HEK293 (cell line): ENCODE results near the gene OR1K1.

Experiments used
- CTCF ChIA-PET: fragments of 350-600 bp; formaldehyde crosslinking; extraction: SDS; loops from one replicate; lab custom pipeline; 2021; ENCODE audit warnings: antibody characterized with exemption; lab: Yijun Ruan, JAX
- POLR2A ChIA-PET: fragments of 300-600 bp; formaldehyde crosslinking; extraction: SDS; loops from one replicate; lab custom pipeline; 2020; ENCODE audit warnings: antibody characterized with exemption, inconsistent platforms; lab: Yijun Ruan, JAX
- H3K27ac ChIP-seq: fragments of 200-500 bp; sonication (Bioruptor generic); 2 replicates; pipeline ENCODE4 v1.5.1; 2014; ENCODE audit warnings: low read depth, low read length, control low read depth, inconsistent platforms; ENCODE audit errors: extremely low read depth
- H3K36me3 ChIP-seq, 2 experiments: fragments of 200-500 bp in 1 of 2; sonication (Bioruptor generic) in 1 of 2; 1 replicate in 1 of 2; 2 replicates in 1 of 2; pipeline ENCODE4 v1.5.1; 2014 to 2017; ENCODE audit warnings: inconsistent platforms in 2 of 2, low read length in 2 of 2; ENCODE audit not compliant: control insufficient read depth in 2 of 2, insufficient read depth in 1 of 2
- H3K4me1 ChIP-seq: fragments of 200-500 bp; sonication (Bioruptor generic); 2 replicates; pipeline ENCODE4 v1.5.1; 2014; ENCODE audit warnings: mild to moderate bottlenecking, low read length, inconsistent platforms; ENCODE audit not compliant: control insufficient read depth, insufficient read depth
- H3K4me3 ChIP-seq: 2 replicates; pipeline ENCODE4 v1.5.1; 2011; ENCODE audit warnings: low read depth, mild to moderate bottlenecking, control low read depth, low read length, moderate library complexity
- H3K9me3 ChIP-seq: fragments of 200-500 bp; sonication (Bioruptor generic); 2 replicates; pipeline ENCODE4 v1.5.1; 2014; ENCODE audit warnings: low read depth, low read length, inconsistent platforms; ENCODE audit not compliant: control insufficient read depth, insufficient read depth
- FEZF1 ChIP-seq: fragments of 450-650 bp; formaldehyde crosslinking; IDR thresholded peaks from 2 replicates; pipeline ENCODE4 v1.5.1; 2016; ENCODE audit warnings: missing biosample characterization, missing genetic modification characterization
- HOXC10 ChIP-seq: sonication (generic); formaldehyde crosslinking; IDR thresholded peaks from 2 replicates; pipeline ENCODE4 v1.8.1; 2023; ENCODE audit warnings: mild to moderate bottlenecking, missing genetic modification reagents
- KLF9 ChIP-seq: fragments of 450-650 bp; formaldehyde crosslinking; IDR thresholded peaks from 2 replicates; pipeline ENCODE4 v1.5.1; 2016; ENCODE audit warnings: missing biosample characterization, missing genetic modification characterization, low read depth
- TRIM28 ChIP-seq: IDR thresholded peaks from 2 replicates; pipeline ENCODE4 v1.6.1; 2011; ENCODE audit warnings: low read length, control low read depth, borderline replicate concordance
- WT1 ChIP-seq: fragments of 450-650 bp; formaldehyde crosslinking; IDR thresholded peaks from 2 replicates; pipeline ENCODE4 v1.5.1; 2016; ENCODE audit warnings: missing biosample characterization, missing genetic modification characterization
- YY2 ChIP-seq: fragments of 450-650 bp; formaldehyde crosslinking; IDR thresholded peaks from 2 replicates; pipeline ENCODE4 v1.5.1; 2016; ENCODE audit warnings: missing biosample characterization, missing genetic modification characterization
- ZIC2 ChIP-seq: fragments of 450-650 bp; formaldehyde crosslinking; IDR thresholded peaks from 2 replicates; pipeline ENCODE4 v1.5.1; 2016; ENCODE audit warnings: missing biosample characterization, missing genetic modification characterization
- ZNF132 ChIP-seq: fragments of 450-650 bp; formaldehyde crosslinking; IDR thresholded peaks from 2 replicates; pipeline ENCODE4 v1.5.1; 2017; ENCODE audit warnings: missing biosample characterization, missing genetic modification characterization, borderline replicate concordance
- ZNF138 ChIP-seq: fragments of 450-650 bp; formaldehyde crosslinking; IDR thresholded peaks from 2 replicates; pipeline ENCODE4 v1.5.1; 2016; ENCODE audit warnings: missing biosample characterization, missing genetic modification characterization, borderline replicate concordance
- ZNF155 ChIP-seq: fragments of 450-650 bp; formaldehyde crosslinking; IDR thresholded peaks from 2 replicates; pipeline ENCODE4 v1.5.1; 2016; ENCODE audit warnings: missing biosample characterization, missing genetic modification characterization
- ZNF175 ChIP-seq: fragments of 450-650 bp; formaldehyde crosslinking; IDR thresholded peaks from 2 replicates; pipeline ENCODE4 v1.5.1; 2016; ENCODE audit warnings: missing biosample characterization, missing genetic modification characterization
- ZNF248 ChIP-seq: fragments of 450-650 bp; formaldehyde crosslinking; IDR thresholded peaks from 2 replicates; pipeline ENCODE4 v1.5.1; 2017; ENCODE audit warnings: missing biosample characterization, missing genetic modification characterization
- ZNF266 ChIP-seq: fragments of 450-650 bp; formaldehyde crosslinking; IDR thresholded peaks from 2 replicates; pipeline ENCODE4 v1.5.1; 2016; ENCODE audit warnings: missing biosample characterization, missing genetic modification characterization, low read depth
- ZNF274 ChIP-seq, 2 experiments: fragments of 200-500 bp in 1 of 2; fragments of 450-650 bp in 1 of 2; sonication (Bioruptor generic) in 1 of 2; formaldehyde crosslinking in 1 of 2; IDR thresholded peaks; 2 replicates each; pipeline versions ENCODE4 v1.5.1 to v1.6.1; 2014 to 2016; ENCODE audit warnings: borderline replicate concordance in 1 of 2, inconsistent platforms in 1 of 2, low read length in 1 of 2, missing biosample characterization in 1 of 2, missing genetic modification characterization in 1 of 2
- ZNF292 ChIP-seq: fragments of 450-650 bp; formaldehyde crosslinking; IDR thresholded peaks from 2 replicates; pipeline ENCODE4 v1.5.1; 2016; ENCODE audit warnings: low read depth, missing biosample characterization, missing genetic modification characterization, borderline replicate concordance
- ZNF514 ChIP-seq: fragments of 450-650 bp; formaldehyde crosslinking; IDR thresholded peaks from 2 replicates; pipeline ENCODE4 v1.5.1; 2016; ENCODE audit warnings: missing biosample characterization, missing genetic modification characterization
- ZNF558 ChIP-seq: fragments of 450-650 bp; formaldehyde crosslinking; IDR thresholded peaks from 2 replicates; pipeline ENCODE4 v1.5.1; 2016; ENCODE audit warnings: missing biosample characterization, missing genetic modification characterization
- ZNF561 ChIP-seq: fragments of 450-650 bp; IDR thresholded peaks from 2 replicates; pipeline ENCODE4 v1.5.1; 2018; ENCODE audit warnings: missing biosample characterization, missing genetic modification characterization, borderline replicate concordance
- ZNF621 ChIP-seq: fragments of 450-650 bp; formaldehyde crosslinking; IDR thresholded peaks from 2 replicates; pipeline ENCODE4 v1.5.1; 2017; ENCODE audit warnings: missing biosample characterization, missing genetic modification characterization
- ZNF629 ChIP-seq: fragments of 450-650 bp; formaldehyde crosslinking; IDR thresholded peaks from 2 replicates; pipeline ENCODE4 v1.5.1; 2017; ENCODE audit warnings: missing biosample characterization, missing genetic modification characterization
- ZNF658 ChIP-seq: fragments of 450-650 bp; formaldehyde crosslinking; IDR thresholded peaks from 2 replicates; pipeline ENCODE4; 2016; ENCODE audit warnings: missing biosample characterization, missing genetic modification characterization
- ZNF664 ChIP-seq: fragments of 450-650 bp; formaldehyde crosslinking; IDR thresholded peaks from 2 replicates; pipeline ENCODE4 v1.5.1; 2016; ENCODE audit warnings: missing biosample characterization, missing genetic modification characterization
- ZNF707 ChIP-seq: fragments of 450-650 bp; formaldehyde crosslinking; IDR thresholded peaks from 2 replicates; pipeline ENCODE4 v1.5.1; 2016; ENCODE audit warnings: missing biosample characterization, missing genetic modification characterization
- TF ChIP-seq, protein P1 (sequence below): fragments of 450-650 bp; formaldehyde crosslinking; IDR thresholded peaks from 2 replicates; pipeline ENCODE4 v1.5.1; 2016; ENCODE audit warnings: missing biosample characterization, missing genetic modification characterization, low read depth
- TF ChIP-seq, protein P2 (sequence below): IDR thresholded peaks from 2 replicates; pipeline ENCODE4 v1.6.1; 2011; ENCODE audit warnings: mild to moderate bottlenecking, low read depth, low read length, borderline replicate concordance
- TF ChIP-seq, protein P3 (sequence below): fragments of 450-650 bp; formaldehyde crosslinking; IDR thresholded peaks from 2 replicates; pipeline ENCODE4 v1.5.1; 2017; ENCODE audit warnings: missing biosample characterization, missing genetic modification characterization
- TF ChIP-seq, protein P4 (sequence below): fragments of 450-650 bp; formaldehyde crosslinking; IDR thresholded peaks from 2 replicates; pipeline ENCODE4 v1.5.1; 2016; ENCODE audit warnings: missing biosample characterization, missing genetic modification characterization, borderline replicate concordance
- TF ChIP-seq, protein P5 (sequence below): fragments of 450-650 bp; formaldehyde crosslinking; IDR thresholded peaks from 2 replicates; pipeline ENCODE4 v1.5.1; 2017; ENCODE audit warnings: missing biosample characterization, missing genetic modification characterization

The OR1K1 gene

DNA sequence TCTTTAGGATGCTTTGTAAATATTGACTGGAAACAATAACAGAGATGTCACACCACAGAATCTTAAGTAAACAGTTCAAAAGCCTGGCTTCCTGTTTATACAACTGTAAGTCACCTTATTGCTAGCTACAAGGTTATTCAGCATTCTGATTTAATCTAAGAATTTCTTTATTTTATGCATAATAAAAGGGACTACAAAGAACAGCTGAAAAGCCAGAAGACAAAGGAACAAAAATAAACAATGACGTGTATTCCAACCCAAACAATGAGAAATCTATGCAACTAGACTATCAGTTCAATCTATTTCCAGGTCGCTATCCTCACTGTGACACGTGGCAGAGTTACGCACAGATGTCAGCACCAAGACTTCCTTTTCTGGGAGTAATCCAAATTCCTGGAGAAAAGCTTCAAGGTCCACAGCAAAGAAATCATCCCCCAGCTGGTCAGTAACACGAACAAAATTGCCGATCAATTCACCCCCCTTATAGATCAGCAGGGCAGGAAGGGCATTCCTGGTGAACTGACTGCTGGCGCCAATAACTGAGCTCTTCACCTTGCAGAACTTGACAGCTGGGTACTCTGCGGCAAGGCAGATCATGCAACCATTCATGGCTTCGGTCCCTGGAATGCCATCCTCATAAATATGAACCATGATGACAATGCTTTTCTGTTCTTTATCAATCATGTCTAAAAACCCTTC is 20.0 kb downstream of the OR1K1 start:
- no peak for TF ChIP-seq KLF9 (tag by site-specific recombination)
- TF ChIP-seq, protein P1, sequence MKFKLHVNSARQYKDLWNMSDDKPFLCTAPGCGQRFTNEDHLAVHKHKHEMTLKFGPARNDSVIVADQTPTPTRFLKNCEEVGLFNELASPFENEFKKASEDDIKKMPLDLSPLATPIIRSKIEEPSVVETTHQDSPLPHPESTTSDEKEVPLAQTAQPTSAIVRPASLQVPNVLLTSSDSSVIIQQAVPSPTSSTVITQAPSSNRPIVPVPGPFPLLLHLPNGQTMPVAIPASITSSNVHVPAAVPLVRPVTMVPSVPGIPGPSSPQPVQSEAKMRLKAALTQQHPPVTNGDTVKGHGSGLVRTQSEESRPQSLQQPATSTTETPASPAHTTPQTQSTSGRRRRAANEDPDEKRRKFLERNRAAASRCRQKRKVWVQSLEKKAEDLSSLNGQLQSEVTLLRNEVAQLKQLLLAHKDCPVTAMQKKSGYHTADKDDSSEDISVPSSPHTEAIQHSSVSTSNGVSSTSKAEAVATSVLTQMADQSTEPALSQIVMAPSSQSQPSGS (tag by site-specific recombination), result no peak
- TF ChIP-seq, protein P2, sequence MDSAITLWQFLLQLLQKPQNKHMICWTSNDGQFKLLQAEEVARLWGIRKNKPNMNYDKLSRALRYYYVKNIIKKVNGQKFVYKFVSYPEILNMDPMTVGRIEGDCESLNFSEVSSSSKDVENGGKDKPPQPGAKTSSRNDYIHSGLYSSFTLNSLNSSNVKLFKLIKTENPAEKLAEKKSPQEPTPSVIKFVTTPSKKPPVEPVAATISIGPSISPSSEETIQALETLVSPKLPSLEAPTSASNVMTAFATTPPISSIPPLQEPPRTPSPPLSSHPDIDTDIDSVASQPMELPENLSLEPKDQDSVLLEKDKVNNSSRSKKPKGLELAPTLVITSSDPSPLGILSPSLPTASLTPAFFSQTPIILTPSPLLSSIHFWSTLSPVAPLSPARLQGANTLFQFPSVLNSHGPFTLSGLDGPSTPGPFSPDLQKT, result no peak
- TF ChIP-seq ZNF658 (tag by site-specific recombination), result no peak
- no peak for TF ChIP-seq FEZF1
- TF ChIP-seq ZNF175 (tag by site-specific recombination), result no peak
- no peak for TF ChIP-seq ZNF707 (tag by site-specific recombination)
- no peak for TF ChIP-seq ZNF561 (tag by site-specific recombination)
- TF ChIP-seq ZNF621 (tag by site-specific recombination), result no peak
- TF ChIP-seq ZNF138 (tag by site-specific recombination), result no peak
- TF ChIP-seq ZNF274 (IDR thresholded peaks at IDR 0.05; ENCODE audit: low read length), result no peak
- TF ChIP-seq ZNF274 (tag by site-specific recombination; IDR thresholded peaks at IDR 0.05; ENCODE audit: borderline replicate concordance), result no peak
- TF ChIP-seq, protein P3, sequence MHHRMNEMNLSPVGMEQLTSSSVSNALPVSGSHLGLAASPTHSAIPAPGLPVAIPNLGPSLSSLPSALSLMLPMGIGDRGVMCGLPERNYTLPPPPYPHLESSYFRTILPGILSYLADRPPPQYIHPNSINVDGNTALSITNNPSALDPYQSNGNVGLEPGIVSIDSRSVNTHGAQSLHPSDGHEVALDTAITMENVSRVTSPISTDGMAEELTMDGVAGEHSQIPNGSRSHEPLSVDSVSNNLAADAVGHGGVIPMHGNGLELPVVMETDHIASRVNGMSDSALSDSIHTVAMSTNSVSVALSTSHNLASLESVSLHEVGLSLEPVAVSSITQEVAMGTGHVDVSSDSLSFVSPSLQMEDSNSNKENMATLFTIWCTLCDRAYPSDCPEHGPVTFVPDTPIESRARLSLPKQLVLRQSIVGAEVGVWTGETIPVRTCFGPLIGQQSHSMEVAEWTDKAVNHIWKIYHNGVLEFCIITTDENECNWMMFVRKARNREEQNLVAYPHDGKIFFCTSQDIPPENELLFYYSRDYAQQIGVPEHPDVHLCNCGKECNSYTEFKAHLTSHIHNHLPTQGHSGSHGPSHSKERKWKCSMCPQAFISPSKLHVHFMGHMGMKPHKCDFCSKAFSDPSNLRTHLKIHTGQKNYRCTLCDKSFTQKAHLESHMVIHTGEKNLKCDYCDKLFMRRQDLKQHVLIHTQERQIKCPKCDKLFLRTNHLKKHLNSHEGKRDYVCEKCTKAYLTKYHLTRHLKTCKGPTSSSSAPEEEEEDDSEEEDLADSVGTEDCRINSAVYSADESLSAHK, result no peak
- no peak for TF ChIP-seq ZNF558 (tag by site-specific recombination)
- TF ChIP-seq, protein P4, sequence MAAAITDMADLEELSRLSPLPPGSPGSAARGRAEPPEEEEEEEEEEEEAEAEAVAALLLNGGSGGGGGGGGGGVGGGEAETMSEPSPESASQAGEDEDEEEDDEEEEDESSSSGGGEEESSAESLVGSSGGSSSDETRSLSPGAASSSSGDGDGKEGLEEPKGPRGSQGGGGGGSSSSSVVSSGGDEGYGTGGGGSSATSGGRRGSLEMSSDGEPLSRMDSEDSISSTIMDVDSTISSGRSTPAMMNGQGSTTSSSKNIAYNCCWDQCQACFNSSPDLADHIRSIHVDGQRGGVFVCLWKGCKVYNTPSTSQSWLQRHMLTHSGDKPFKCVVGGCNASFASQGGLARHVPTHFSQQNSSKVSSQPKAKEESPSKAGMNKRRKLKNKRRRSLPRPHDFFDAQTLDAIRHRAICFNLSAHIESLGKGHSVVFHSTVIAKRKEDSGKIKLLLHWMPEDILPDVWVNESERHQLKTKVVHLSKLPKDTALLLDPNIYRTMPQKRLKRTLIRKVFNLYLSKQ, result no peak
- no peak for TF ChIP-seq WT1 (tag by site-specific recombination)
- no peak for TF ChIP-seq ZNF514 (tag by site-specific recombination)
- TF ChIP-seq HOXC10, result no peak
- ChIA-PET POLR2A (interaction anchor here (0.6 to 1.9 kb wide), 2 partner anchors 8 to 18 kb away, joined by 7 to 9 read pairs; partner anchors contain the start of gene PDCL), CTCF (interaction anchor here (0.7 to 4.0 kb wide), 4 partner anchors 7 to 1200 kb away, joined by 3 to 26 read pairs (median 4); no protein-coding TSS in a partner anchor)
- H3K36me3 ChIP-seq, result peaks cover 7 to 64% of the 10 kb centered on the region in 2 experiments
- peaks cover 8% of the 10 kb centered on the region for H3K4me1 ChIP-seq
- no peak overlapping the region for H3K4me3 ChIP-seq
- H3K27ac ChIP-seq, result no peak overlapping the region
- H3K9me3 ChIP-seq, result no peaks in the 10 kb centered on the region

DNA sequence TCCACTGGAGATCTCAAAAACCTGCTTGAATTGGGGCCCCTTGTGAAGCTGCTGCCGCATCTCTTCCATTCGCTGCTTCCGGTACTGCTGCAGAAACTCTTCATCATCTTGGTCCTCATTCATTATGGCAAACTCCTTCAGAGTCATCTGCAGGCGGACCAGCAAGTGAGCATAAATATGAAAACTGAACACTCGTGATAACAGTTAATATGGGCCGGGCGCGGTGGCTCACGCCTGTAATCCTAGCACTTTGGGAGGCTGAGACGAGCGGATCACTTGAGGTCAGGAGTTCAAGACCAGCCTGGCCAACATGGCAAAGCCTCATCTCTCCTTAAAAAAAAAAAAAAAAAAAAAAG is 20.5 kb downstream of the OR1K1 start:
- CTCF ChIA-PET, result interaction anchor here (0.9 to 4.0 kb wide), 3 partner anchors 10 to 721 kb away, joined by 3 to 26 read pairs (median 3); no protein-coding TSS in a partner anchor
- POLR2A ChIA-PET, result interaction anchor here (0.6 to 1.9 kb wide), 2 partner anchors 8 to 18 kb away, joined by 7 to 9 read pairs; partner anchors contain the start of gene PDCL
- H3K36me3 ChIP-seq, result peaks cover 7 to 66% of the 10 kb centered on the region in 2 experiments
- TF ChIP-seq ZNF155 (tag by site-specific recombination) (no peak), TRIM28 (no peak), ZNF629 (tag by site-specific recombination) (no peak), YY2 (tag by site-specific recombination) (no peak), ZIC2 (tag by site-specific recombination) (no peak), ZNF132 (tag by site-specific recombination) (no peak), ZNF292 (tag by site-specific recombination) (no peak), ZNF664 (tag by site-specific recombination) (no peak), ZNF266 (tag by site-specific recombination) (no peak), ZNF248 (tag by site-specific recombination) (no peak)
- TF ChIP-seq, protein P5, sequence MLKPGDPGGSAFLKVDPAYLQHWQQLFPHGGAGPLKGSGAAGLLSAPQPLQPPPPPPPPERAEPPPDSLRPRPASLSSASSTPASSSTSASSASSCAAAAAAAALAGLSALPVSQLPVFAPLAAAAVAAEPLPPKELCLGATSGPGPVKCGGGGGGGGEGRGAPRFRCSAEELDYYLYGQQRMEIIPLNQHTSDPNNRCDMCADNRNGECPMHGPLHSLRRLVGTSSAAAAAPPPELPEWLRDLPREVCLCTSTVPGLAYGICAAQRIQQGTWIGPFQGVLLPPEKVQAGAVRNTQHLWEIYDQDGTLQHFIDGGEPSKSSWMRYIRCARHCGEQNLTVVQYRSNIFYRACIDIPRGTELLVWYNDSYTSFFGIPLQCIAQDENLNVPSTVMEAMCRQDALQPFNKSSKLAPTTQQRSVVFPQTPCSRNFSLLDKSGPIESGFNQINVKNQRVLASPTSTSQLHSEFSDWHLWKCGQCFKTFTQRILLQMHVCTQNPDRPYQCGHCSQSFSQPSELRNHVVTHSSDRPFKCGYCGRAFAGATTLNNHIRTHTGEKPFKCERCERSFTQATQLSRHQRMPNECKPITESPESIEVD (tag by site-specific recombination), result no peak

More for the DNA sequence above, 20.5 kb downstream of the OR1K1 start:
- no peaks in the 10 kb centered on the region for H3K9me3 ChIP-seq
- H3K27ac ChIP-seq, result no peak overlapping the region
- no peak overlapping the region for H3K4me3 ChIP-seq
- peaks cover 8% of the 10 kb centered on the region for H3K4me1 ChIP-seq
